ENCODE data around the gene ITPR2.

Gene ITPR2

DNA sequence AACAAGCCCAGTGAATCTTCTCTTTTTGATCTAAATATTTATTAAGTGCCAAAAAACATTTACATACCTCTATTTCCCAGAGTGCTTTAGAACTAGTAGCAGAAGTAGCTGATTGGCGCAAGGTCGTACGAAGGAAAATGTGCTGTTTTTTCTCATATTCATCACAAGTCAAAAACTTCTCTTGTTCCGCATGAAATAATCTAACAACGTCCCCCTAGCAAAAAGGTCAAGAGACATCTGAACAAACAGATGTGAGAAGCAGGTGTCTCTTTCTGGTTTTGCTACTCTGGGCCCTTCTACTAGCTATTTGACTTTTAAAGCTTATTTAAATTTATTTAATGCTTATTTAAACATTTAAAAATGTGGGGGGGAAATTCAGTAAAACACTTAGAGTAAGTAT lies 117.8 kb downstream of the ITPR2 start:
- no peak for TF ChIP-seq SP1 (IDR thresholded peaks at IDR 0.05)
- TF ChIP-seq LEF1 (IDR thresholded peaks at IDR 0.05; ENCODE audit: borderline replicate concordance) = no peak
- TF ChIP-seq TARDBP (IDR thresholded peaks at IDR 0.05) = no peak
- no peak for DNase-seq (ENCODE audit: extremely low spot score)
- CTCF ChIA-PET = no interaction called here
- POLR2A ChIA-PET = no interaction called here

DNA sequence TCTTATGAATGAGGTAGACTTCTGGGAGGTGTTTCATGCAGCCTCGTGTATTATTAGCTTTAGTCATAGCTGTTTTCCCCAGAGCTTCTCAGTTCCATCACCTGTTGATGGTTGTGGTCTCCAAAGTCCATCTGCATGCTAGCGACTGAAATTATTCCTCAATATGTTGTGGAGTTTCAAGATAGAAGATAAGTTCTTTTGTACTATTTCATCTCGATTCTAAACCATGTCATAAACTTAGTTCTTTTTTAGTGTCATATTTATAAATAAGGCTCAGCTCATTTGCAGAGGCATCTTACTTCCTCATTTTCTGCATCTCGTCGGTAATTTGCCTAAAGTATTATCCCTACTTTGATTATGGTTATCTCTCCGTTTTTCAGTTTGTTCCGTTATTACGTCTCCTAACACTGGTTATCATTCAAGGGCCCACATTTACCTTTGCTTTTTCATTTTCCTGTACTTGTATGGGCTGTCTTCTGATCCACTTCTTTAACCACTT lies 119.1 kb downstream of the ITPR2 start:
- DNase-seq (ENCODE audit: extremely low spot score) = no peak
- TF ChIP-seq FOXK2 (IDR thresholded peaks at IDR 0.05) (no peak), ARNT (IDR thresholded peaks at IDR 0.05) (no peak), HDGF (IDR thresholded peaks at IDR 0.05; ENCODE audit: borderline replicate concordance) (no peak), FOXA1 (IDR thresholded peaks at IDR 0.05) (no peak), L3MBTL2 (conservative IDR thresholded peaks at IDR 0.05) (no peak), SUZ12 (IDR thresholded peaks at IDR 0.05) (no peak), FOXM1 (IDR thresholded peaks at IDR 0.05; ENCODE audit: borderline replicate concordance) (no peak)
- POLR2A ChIA-PET = no interaction called here
- CTCF ChIA-PET = no interaction called here

- POLR2A ChIA-PET = no interaction called here
- DNase-seq (ENCODE audit: extremely low spot score) = no peak
- TF ChIP-seq LEF1 (IDR thresholded peaks at IDR 0.05; ENCODE audit: borderline replicate concordance) (no peak), SP1 (IDR thresholded peaks at IDR 0.05) (no peak), FOXA1 (IDR thresholded peaks at IDR 0.05) (no peak), NFRKB (IDR thresholded peaks at IDR 0.05) (no peak), PKNOX1 (IDR thresholded peaks at IDR 0.05) (no peak), SUZ12 (IDR thresholded peaks at IDR 0.05) (no peak), CTBP1 (IDR thresholded peaks at IDR 0.05; ENCODE audit: borderline replicate concordance) (no peak)
- CTCF ChIA-PET = no interaction called here
Measured at GRCh38 chr12:26712892-26713291, 120.1 kb downstream of the ITPR2 start.

DNA sequence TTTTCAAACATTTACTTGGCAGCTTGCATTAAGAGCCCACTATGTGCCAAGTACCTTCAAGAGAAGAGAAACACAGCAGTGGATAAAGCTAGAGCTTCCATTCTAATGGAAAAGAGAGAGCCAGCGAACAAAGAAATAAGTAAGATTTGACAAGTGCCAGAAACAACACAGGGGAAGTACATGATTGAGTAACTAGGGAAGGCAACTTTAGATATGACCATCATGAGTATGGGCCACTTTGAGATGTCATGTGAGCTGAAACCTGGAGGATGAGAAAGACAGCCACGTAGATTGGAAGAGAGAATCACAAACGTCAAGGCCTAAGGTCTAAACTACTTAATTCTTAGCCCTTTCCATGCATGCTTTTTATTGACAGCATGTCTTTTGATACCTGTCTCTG lies 121.4 kb downstream of the ITPR2 start:
- no peak for TF ChIP-seq L3MBTL2 (conservative IDR thresholded peaks at IDR 0.05)
- no peak for TF ChIP-seq SP1 (IDR thresholded peaks at IDR 0.05)
- TF ChIP-seq FOXK2 (IDR thresholded peaks at IDR 0.05) = no peak
- no peak for TF ChIP-seq FOXM1 (IDR thresholded peaks at IDR 0.05; ENCODE audit: borderline replicate concordance)
- TF ChIP-seq FOXA1 (IDR thresholded peaks at IDR 0.05) = no peak
- no peak for TF ChIP-seq ZNF384 (IDR thresholded peaks at IDR 0.05)
- no peak for TF ChIP-seq PKNOX1 (IDR thresholded peaks at IDR 0.05)
- TF ChIP-seq TARDBP (IDR thresholded peaks at IDR 0.05) = no peak
- no peak for TF ChIP-seq SUZ12 (IDR thresholded peaks at IDR 0.05)
- no peak for TF ChIP-seq CTBP1 (IDR thresholded peaks at IDR 0.05; ENCODE audit: borderline replicate concordance)
- POLR2A ChIA-PET = no interaction called here
- no peak for DNase-seq (ENCODE audit: extremely low spot score)
- CTCF ChIA-PET = no interaction called here

DNA sequence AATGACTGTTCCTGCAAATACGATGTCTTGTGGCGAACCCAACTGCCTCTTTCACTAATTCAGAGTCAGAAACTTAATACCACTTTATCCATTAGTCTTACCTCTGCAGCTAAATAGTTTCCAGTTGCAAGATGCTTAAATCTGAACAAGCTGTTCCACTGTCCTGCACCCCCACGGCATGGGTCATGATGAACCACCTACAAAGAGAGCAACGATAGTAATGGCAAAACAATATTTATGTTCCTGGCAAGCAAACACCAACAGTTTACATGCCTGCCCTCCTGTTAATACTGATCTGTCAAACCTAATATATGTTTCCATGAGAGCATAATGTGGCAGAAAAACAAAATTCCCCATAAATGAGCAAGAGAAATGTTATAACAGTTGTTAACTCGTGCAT lies 121.9 kb downstream of the ITPR2 start:
- ChIA-PET POLR2A (no interaction called here), CTCF (no interaction called here)
- TF ChIP-seq FOXA1 (IDR thresholded peaks at IDR 0.05) (no peak), ARNT (IDR thresholded peaks at IDR 0.05) (no peak)
- no peak for DNase-seq (ENCODE audit: extremely low spot score)

DNA sequence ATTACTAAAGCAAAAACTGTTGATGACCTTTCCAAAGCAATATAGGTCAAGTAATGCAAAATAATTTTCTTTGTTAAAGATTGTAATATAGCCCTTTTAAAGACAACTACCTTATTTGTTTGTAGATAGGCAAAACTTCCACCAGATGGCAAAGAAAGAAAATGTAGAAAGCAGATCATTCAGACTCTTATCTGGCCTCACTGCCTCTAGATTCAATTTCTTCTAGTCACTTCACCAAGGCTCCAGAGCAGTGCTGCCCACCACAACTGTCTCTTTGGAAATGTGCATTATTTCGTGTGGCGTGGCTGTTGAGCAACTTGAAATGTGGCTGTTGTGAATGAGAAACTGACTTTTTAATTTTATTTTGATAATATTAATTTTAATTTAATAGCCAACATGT lies 127.1 kb downstream of the ITPR2 start:
- ChIA-PET POLR2A (no interaction called here), CTCF (no interaction called here)
- TF ChIP-seq ZNF384 (IDR thresholded peaks at IDR 0.05) = no peak
- no peak for TF ChIP-seq SP1 (IDR thresholded peaks at IDR 0.05)
- TF ChIP-seq NFRKB (IDR thresholded peaks at IDR 0.05) = no peak
- DNase-seq (ENCODE audit: extremely low spot score) = no peak

- no peak for TF ChIP-seq ZNF384 (IDR thresholded peaks at IDR 0.05)
- no peak for TF ChIP-seq PKNOX1 (IDR thresholded peaks at IDR 0.05)
- no peak for TF ChIP-seq ELF4 (IDR thresholded peaks at IDR 0.05)
- no peak for TF ChIP-seq ARNT (IDR thresholded peaks at IDR 0.05)
- TF ChIP-seq CTBP1 (IDR thresholded peaks at IDR 0.05; ENCODE audit: borderline replicate concordance) = no peak
- no peak for TF ChIP-seq FOXM1 (IDR thresholded peaks at IDR 0.05; ENCODE audit: borderline replicate concordance)
- no peak for TF ChIP-seq HDGF (IDR thresholded peaks at IDR 0.05; ENCODE audit: borderline replicate concordance)
- TF ChIP-seq FOXA1 (IDR thresholded peaks at IDR 0.05) = no peak
- TF ChIP-seq NFRKB (IDR thresholded peaks at IDR 0.05) = no peak
- no peak for TF ChIP-seq L3MBTL2 (conservative IDR thresholded peaks at IDR 0.05)
- TF ChIP-seq BHLHE40 (IDR thresholded peaks at IDR 0.05; ENCODE audit: borderline replicate concordance) = no peak
- no peak for DNase-seq (ENCODE audit: extremely low spot score)
- CTCF ChIA-PET = no interaction called here
- POLR2A ChIA-PET = no interaction called here
Measured at GRCh38 chr12:26704684-26705460, 128.1 kb downstream of the ITPR2 start.
